ENCODE data around the gene MAP3K20.
A peak's percentile ranks its signal among the peaks of the same experiment; 100 is the strongest.

MAP3K20 gene

GRCh38 chr2:173051463-173052215 lies 24.0 kb upstream of the MAP3K20 start:
- DNase-seq = no peak

- DNase-seq = no peak
Observed at GRCh38 chr2:173053043-173053699, 22.5 kb upstream of the MAP3K20 start.

- DNase-seq = no peak
Observed at GRCh38 chr2:173054466-173054865, 21.2 kb upstream of the MAP3K20 start.

GRCh38 chr2:173056705-173057364 lies 18.8 kb upstream of the MAP3K20 start:
- DNase-seq = no peak

- DNase-seq = no peak
Observed at GRCh38 chr2:173058097-173058496, 17.5 kb upstream of the MAP3K20 start.

GRCh38 chr2:173058673-173059072 lies 17.0 kb upstream of the MAP3K20 start:
- DNase-seq = no peak

- no peak for DNase-seq
Observed at GRCh38 chr2:173059292-173059691, 16.4 kb upstream of the MAP3K20 start.

- DNase-seq = no peak
Observed at GRCh38 chr2:173059971-173060461, 15.6 kb upstream of the MAP3K20 start.

- DNase-seq = no peak
Observed at GRCh38 chr2:173062801-173063200, 12.8 kb upstream of the MAP3K20 start.

- no peak for DNase-seq
Observed at GRCh38 chr2:173064151-173064805, 11.4 kb upstream of the MAP3K20 start.

GRCh38 chr2:173066887-173067676 lies 8.6 kb upstream of the MAP3K20 start:
- no peak for DNase-seq

- DNase-seq = no peak
Observed at GRCh38 chr2:173075056-173075780, 428 bp upstream of the MAP3K20 start.

GRCh38 chr2:173076581-173077345 lies 1.1 kb downstream of the MAP3K20 start:
- DNase-seq = peak; percentile 68

- DNase-seq = no peak
Observed at GRCh38 chr2:173077506-173078177, 2.0 kb downstream of the MAP3K20 start.

- DNase-seq = no peak
Observed at GRCh38 chr2:173079141-173079540, 3.5 kb downstream of the MAP3K20 start.

- no peak for DNase-seq
Observed at GRCh38 chr2:173079973-173080860, 4.6 kb downstream of the MAP3K20 start.

GRCh38 chr2:173086518-173087213 lies 11.0 kb downstream of the MAP3K20 start:
- no peak for DNase-seq

- no peak for DNase-seq
Observed at GRCh38 chr2:173087214-173087581, 11.6 kb downstream of the MAP3K20 start.

Data from activated CD8-positive, alpha-beta memory T cell treated with anti-CD3 and anti-CD28 coated beads, Interleukin-2, amount 50 U/mL, for 48 hours (primary cell).